LoVo (cell line): Measurements from ENCODE around the gene RACK1.
"Not testable (repeated sequence)": the region's sequence is repeated elsewhere in the genome, so short reads cannot be mapped to it uniquely, and the experiment has no call there.

Experiments
- DNase-seq: peaks from one replicate; pipeline ENCODE4 v3.0.0-alpha.2; 2016; ENCODE audit warnings: low spot score

Gene RACK1

GRCh38 chr5:181214249-181214648, 29.5 kb downstream of the RACK1 start:
- not testable (repeated sequence) for DNase-seq

- no peak for DNase-seq
Measured at GRCh38 chr5:181212934-181213333, 30.8 kb downstream of the RACK1 start.

GRCh38 chr5:181212080-181212479, 31.6 kb downstream of the RACK1 start:
- DNase-seq: no peak

DNA sequence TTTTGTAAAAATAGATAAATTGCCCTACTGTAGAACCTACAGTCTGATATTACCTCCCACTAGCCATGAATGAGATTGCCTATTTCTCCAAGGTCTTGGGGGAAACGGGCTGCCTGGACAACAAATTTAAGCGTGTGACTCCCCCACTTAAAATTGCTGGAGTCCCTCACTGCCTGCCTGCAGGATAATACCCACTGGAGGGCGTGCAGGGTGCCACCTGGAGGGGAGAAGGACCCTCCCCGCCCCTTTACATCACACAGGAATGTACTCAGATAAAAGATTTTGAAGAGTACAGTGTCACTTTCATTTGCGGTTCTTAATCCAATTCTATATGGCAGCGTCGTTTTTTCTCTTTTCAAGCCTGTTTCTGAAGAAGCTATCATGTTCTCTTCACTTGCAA, 32.5 kb downstream of the RACK1 start:
- no peak for DNase-seq

DNA sequence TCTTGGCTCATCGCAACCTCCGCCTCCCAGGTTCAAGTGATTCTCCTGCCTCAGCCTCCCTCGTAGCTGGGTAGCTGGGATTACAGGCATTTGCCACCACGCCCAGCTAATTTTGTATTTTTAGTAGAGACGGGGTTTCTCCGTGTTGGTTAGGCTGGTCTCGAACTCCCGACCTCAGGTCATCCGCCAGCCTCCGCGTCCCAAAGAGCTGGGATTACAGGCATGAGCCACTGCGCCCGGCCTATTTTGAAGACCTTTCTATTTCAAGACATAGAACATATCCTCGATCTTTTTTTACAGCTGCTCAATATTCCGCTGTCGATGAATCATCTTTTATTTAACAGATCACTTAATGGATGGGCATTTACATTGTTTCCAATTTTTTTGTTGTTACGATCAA, 33.0 kb downstream of the RACK1 start:
- DNase-seq: not testable (repeated sequence)

DNA sequence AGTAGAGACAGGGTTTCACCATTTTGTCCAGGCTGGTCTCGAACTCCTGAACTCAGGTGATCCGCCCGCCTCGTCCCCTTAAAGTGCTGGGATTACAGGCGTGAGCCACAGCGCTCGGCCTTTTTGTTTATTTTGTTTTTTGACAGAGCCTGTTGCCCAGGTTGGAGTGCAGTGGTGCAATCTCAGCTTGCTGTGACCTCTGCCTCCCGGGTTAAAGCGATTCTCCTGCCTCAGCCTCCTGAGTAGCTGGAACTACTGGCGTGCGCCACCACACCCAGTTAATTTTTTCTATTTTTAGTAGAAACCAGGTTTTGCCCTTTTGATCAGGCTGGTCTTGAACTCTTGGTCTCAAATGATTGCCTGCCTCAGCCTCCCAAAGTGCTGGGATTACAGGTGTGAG, 33.6 kb downstream of the RACK1 start:
- not testable (repeated sequence) for DNase-seq

- not testable (repeated sequence) for DNase-seq
Measured at GRCh38 chr5:181209006-181209405, 34.7 kb downstream of the RACK1 start.

DNA sequence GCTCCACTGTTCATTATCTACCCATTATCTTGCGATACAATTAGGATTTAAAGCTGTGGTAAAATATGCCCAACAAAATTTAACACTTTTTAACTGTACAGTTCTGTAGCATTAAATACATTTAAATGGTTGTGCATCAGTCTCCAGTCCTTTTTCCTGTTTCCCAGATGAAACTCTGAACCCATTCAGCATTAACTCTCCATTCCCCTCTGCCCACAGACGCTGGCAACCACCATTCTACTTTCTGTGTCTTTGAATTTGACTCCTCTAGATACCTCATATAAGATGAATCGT, 35.8 kb downstream of the RACK1 start:
- no peak for DNase-seq

- DNase-seq: peak; percentile 85
Measured at GRCh38 chr5:181207214-181207959, 36.3 kb downstream of the RACK1 start.

GRCh38 chr5:181205761-181206649, 37.7 kb downstream of the RACK1 start:
- DNase-seq: no peak

GRCh38 chr5:181204826-181205760, 38.6 kb downstream of the RACK1 start, which contains the start of gene TRIM7:
TRIM7 (minus strand) TSS chr5:181205196; CDS start chr5:181205110, 86 bp downstream.
- DNase-seq: peak; percentile 74

DNA sequence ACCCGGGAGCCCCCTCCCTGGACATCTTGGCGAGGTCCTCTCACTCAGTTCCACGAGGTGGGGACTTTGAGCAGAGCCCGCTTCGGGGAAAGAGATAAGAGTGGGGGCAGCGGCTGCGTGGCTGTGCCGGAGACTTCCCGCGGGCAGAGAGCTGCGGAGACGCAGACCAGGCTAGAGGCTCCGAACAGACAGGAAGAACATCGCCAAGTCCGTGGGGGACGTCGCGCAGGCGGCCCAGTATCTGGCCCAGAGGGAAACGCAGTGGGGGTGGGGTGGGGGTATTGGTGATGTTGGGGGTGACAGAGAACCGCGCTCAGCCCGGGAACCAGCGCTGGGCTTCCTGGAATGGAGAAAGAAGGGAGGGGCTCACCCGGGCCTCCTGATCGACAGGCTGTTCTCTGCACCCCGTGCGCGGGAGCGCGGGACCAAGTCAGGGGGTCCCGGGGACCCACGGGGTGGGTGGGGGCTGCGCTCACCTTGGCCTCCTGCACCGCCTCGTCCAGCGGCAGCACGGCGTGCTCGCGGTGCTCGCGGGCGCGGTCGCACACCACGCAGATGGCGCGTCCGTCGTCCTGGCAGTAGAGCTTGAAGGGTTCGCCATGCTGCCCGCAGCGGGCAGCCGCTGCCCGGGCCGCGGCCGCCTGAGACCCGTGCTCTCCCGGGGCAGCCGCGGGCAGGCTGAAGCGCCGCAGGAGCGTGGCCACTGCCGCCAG, 39.4 kb downstream of the RACK1 start:
- peak; percentile 41 for DNase-seq

GRCh38 chr5:181203777-181204112, 40.0 kb downstream of the RACK1 start:
- DNase-seq: no peak

GRCh38 chr5:181203093-181203711, 40.5 kb downstream of the RACK1 start:
- DNase-seq: no peak

DNA sequence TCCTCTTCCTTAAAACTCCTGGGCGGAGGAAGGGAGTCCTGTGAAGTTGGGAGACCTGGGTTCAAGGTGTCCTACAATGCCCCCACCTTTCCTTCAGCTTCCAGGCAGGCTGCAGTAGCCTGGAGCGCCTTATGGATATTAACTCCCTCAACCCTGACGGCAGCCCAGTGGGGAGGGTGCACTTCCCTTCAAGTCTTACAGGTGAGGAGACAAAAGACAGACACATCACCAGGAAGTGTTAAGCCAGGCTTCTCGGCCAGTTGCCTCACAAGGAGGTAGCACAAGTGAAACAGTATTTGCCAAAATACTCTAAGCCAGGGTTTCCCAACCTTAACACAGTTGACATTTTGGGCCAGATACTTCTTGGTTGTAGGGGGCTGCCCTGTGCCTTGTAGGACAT, 42.9 kb downstream of the RACK1 start:
- no peak for DNase-seq

- no peak for DNase-seq
Measured at GRCh38 chr5:181199881-181200638, 43.6 kb downstream of the RACK1 start.

DNA sequence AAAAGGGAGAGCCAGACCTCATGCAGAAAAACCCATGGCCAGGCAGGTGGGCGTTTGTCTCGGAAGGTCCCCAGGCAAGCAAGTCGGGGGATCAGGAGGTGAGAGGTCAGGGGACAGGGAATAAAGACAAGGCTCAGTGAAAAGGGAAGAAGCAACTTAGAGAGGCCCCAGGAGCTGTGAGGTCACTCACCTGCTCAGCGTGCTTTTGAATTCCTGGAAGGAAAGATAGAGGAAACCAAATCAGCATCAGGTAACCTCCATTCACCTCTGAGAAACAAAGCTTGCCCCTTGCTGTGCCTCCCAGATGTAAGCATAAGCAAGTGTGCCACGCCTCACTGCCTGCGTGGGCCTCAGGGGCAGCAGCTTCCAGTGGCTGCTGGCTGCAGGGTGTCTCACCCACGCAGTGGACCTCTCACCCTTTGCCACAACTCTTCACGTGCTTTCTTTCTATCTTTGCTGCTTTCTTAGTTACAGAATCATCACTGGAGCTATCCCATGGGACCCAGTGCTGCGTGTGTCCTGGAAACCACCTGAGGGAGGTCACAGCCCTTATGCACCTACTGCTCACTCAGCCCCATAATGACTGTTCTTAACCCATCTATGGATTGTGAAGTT, 44.7 kb downstream of the RACK1 start:
- no peak for DNase-seq

DNA sequence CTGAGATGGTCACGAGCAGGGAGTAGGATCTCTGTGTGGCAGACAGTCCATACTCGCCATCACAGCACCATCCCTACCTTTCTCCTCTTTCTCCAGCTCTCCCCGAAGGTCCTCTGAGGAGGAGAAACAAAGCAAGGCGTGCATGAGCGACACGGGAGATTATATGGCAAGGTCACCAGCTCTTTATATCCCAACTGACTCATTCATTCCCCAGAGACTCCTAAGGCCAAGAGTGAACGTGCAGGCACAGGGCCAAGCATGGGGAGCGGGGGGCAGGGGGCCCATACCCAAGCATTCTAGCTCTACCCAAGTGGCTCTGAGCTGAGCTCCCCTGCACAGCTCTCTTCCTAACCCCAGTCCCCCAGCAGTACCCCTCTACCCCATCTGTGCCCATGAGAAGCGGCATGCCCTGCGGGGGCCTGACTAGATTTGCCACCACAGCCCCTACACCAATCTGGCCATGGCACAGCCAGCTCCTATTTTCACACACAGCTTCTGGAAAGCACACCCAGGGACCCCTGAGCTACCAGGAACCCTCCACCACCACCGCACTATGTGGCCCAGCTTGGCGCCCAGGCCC, 45.5 kb downstream of the RACK1 start:
- no peak for DNase-seq

DNA sequence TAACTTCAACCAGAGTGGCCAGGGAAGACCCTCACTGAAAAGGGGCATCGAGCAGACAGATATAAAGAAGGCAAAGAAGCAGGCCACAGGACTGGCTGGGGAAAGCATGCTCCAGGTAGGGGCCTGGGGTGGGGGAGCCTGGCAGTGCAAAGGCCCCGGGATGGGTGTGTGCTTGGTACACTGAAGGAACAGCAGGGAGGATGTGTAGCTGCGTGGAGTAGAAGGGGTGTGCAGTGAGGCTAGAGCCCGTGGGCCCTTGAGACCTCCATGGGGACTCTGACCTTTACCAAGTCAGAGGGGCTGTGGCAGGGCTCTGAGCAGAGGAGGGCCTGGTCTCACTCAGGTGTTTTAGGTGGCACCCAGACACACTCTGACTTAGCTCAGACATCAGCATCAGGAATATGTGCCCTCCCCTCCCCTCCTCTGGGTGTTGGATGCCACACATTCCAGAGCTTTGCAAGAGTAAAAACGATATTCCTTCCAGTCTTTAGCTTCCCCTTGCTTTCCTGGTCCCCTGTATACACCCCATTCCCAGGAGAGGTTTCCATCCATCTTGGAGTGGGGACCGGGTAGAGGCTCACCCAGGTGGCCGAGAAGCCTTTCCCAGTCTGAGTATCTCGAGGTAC, 46.3 kb downstream of the RACK1 start:
- no peak for DNase-seq
